ENCODE measurements around the gene RBFOX1. TPM values are rescaled to one million over a fixed set of nuclear protein-coding genes. Genes with fewer than 3 reads are reported as not detected.

Gene RBFOX1
- total RNA-seq, 1 experiment from 2014 or later: not detected

DNA sequence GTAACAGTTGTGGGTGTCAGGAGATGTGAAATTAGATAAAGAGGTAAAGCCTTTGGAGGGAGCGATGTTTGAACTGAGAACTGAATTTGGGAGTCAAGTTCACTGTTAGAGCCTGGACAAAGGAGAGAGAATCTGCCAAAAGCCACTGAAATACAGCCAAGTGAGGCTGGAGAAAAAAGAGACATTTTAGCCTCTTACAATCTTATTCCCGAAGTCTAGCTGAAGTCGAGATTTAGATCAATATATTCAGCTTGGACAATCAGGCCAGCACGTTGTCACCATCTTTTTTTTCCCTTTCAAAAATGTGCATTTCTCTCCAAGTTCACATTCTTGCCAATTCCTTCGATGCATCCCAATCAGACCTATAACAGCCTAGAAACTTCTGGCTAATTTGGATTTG, 312.2 kb downstream of the RBFOX1 start (continued):
- TF ChIP-seq TCF7L2 (IDR thresholded peaks at IDR 0.05; ENCODE audit: borderline replicate concordance, extremely low read depth, insufficient read depth, insufficient read length) (no peak), ZFX (IDR thresholded peaks at IDR 0.05) (no peak)

DNA sequence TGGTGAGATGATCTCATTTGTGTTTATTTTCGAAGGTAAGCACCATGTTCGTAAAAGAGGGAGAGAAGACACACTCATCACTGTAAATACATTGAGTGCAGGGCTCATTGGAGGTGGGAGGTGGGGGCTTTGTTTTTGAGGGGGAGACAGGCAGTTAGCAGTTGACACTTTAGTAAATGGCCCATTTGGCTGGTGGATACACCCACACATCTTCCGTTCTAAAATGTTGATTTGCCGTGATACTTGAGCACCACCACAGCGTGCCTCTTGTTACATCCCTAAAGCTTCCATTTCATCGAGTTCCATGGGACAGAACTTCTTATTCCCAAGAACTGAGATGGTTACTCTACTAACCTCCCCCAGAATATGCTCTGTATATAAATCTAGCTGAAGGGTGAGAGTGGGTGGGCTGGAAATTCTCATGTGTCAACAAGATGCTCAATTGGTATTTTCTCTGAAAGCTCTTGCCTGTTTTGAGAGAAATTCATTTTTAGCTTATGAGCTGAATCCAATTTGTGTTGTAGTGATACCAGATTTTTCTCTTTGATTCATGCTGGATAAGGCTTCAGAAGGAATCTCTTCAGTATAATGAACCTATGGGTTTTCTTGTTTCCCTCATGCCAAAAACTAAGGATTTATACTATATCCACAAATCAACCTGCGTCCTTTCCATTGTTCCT, 314.3 kb downstream of the RBFOX1 start:
- TF ChIP-seq ZNF274 (IDR thresholded peaks at IDR 0.05; ENCODE audit: low read depth, low read length) (no peak), RAD21 (IDR thresholded peaks at IDR 0.05; ENCODE audit: low read depth) (no peak), ZFX (IDR thresholded peaks at IDR 0.05) (no peak), CBX3 (IDR thresholded peaks at IDR 0.05; ENCODE audit: low read depth) (no peak), EZH2 (IDR thresholded peaks at IDR 0.05) (no peak)
- TF ChIP-seq, protein P1, sequence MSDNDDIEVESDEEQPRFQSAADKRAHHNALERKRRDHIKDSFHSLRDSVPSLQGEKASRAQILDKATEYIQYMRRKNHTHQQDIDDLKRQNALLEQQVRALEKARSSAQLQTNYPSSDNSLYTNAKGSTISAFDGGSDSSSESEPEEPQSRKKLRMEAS (IDR thresholded peaks at IDR 0.05): no peak
- no TSS peak for BruUV-seq (replicated peaks)
- Histone ChIP-seq H3K9me2 (ENCODE audit: insufficient read depth) (no peaks in the 10 kb centered on the region), H3K9me3 (ENCODE audit: control insufficient read depth in 1 of 2, insufficient read depth in 1 of 2, low read depth in 1 of 2, low read length in 2 of 2) (peaks cover 3 to 15% of the 10 kb centered on the region in 2 experiments; a peak in 2 of 4 replicates), H3K9ac (ENCODE audit: low read length) (no peak overlapping the region), H2AFZ (ENCODE audit: low read depth, low read length, poor library complexity, severe bottlenecking) (no peak overlapping the region), H3K4me1 (ENCODE audit: control insufficient read depth in 1 of 2, insufficient read depth in 2 of 2, low read length in 2 of 2) (no peaks in the 10 kb centered on the region), H3K79me2 (ENCODE audit: insufficient read depth, low read length) (no peaks in the 10 kb centered on the region), H3K4me2 (ENCODE audit: low read length) (no peak overlapping the region), H4K20me1 (ENCODE audit: insufficient read depth) (no peaks in the 10 kb centered on the region), H3K27ac (ENCODE audit: low read depth, low read length) (no peak overlapping the region), H3K27me3 (ENCODE audit: insufficient read depth, low read length) (no peaks in the 10 kb centered on the region), H3K4me3 (replicated peaks in 1 of 2; ENCODE audit: low read depth in 1 of 2, low read length in 2 of 2) (no peak overlapping the region), H3K36me3 (ENCODE audit: control insufficient read depth in 1 of 2, insufficient read depth in 2 of 2, low read length in 2 of 2) (no peaks in the 10 kb centered on the region)
- ChIA-PET RAD21 (ENCODE audit: low non-redundant PET in 1 of 2, low total read pairs in 2 of 2, uncharacterized antibody in 2 of 2, unreplicated experiment in 2 of 2) (no interaction called here), POLR2A (no interaction called here), CTCF (no interaction called here)
- DNase-seq (ENCODE audit: low read depth, low spot score): no peak
- intact Hi-C loops (cut with micrococcal nuclease): no loop called here
- ATAC-seq: no peak

DNA sequence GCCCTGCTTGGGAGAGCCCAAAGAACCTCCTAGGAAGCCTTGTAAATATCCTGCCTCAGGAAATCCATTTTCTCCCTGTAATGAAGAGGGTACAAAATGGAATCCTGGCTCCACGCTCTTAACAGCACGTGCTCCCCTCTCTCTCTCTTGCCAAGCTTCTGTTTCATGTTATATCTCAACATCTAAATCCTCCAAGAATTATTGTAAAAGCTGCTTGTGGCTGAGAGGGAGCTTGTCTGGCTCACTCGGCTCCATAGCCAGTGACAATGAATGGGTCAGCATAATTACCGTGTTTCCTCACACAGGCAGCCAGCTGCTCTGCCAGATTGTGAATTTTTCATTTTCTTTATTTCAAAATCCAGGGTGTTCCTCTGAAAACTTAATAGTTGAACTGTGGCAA, 317.8 kb downstream of the RBFOX1 start:
- Histone ChIP-seq H4K20me1 (ENCODE audit: insufficient read depth) (no peaks in the 10 kb centered on the region), H3K79me2 (ENCODE audit: insufficient read depth, low read length) (no peaks in the 10 kb centered on the region), H3K27me3 (ENCODE audit: insufficient read depth, low read length) (no peaks in the 10 kb centered on the region), H3K9ac (ENCODE audit: low read length) (no peak overlapping the region), H3K36me3 (ENCODE audit: control insufficient read depth in 1 of 2, insufficient read depth in 2 of 2, low read length in 2 of 2) (no peaks in the 10 kb centered on the region), H3K9me3 (ENCODE audit: control insufficient read depth in 1 of 2, insufficient read depth in 1 of 2, low read depth in 1 of 2, low read length in 2 of 2) (peaks cover 3 to 7% of the 10 kb centered on the region in 2 experiments; a peak in 2 of 4 replicates), H3K27ac (ENCODE audit: low read depth, low read length) (no peak overlapping the region), H3K4me3 (replicated peaks in 1 of 2; ENCODE audit: low read depth in 1 of 2, low read length in 2 of 2) (no peak overlapping the region), H3K9me2 (ENCODE audit: insufficient read depth) (no peaks in the 10 kb centered on the region), H2AFZ (ENCODE audit: low read depth, low read length, poor library complexity, severe bottlenecking) (no peak overlapping the region), H3K4me2 (ENCODE audit: low read length) (no peak overlapping the region), H3K4me1 (ENCODE audit: control insufficient read depth in 1 of 2, insufficient read depth in 2 of 2, low read length in 2 of 2) (no peaks in the 10 kb centered on the region)
- TF ChIP-seq POLR2A (IDR thresholded peaks at IDR 0.05; ENCODE audit: borderline replicate concordance, extremely low read depth, insufficient read depth, insufficient read length): no peak
- no peak for TF ChIP-seq EGR1 (IDR thresholded peaks at IDR 0.05; ENCODE audit: low read depth)
- TF ChIP-seq SIN3A (IDR thresholded peaks at IDR 0.05; ENCODE audit: low read depth): no peak
- ChIA-PET CTCF (no interaction called here), RAD21 (ENCODE audit: low non-redundant PET in 1 of 2, low total read pairs in 2 of 2, uncharacterized antibody in 2 of 2, unreplicated experiment in 2 of 2) (no interaction called here), POLR2A (no interaction called here)
- intact Hi-C loops (cut with micrococcal nuclease): no loop called here
- no peak for DNase-seq (ENCODE audit: low read depth, low spot score)
- ATAC-seq: no peak
- no TSS peak for BruUV-seq (replicated peaks)
